Adipocyte (in vitro differentiated cells): ENCODE results near the gene TMEM120B.
A peak's percentile ranks its signal among the peaks of the same experiment; 100 is the strongest.
"Not testable (repeated sequence)": the region's sequence is repeated elsewhere in the genome, so short reads cannot be mapped to it uniquely, and the experiment has no call there.

Source experiments
- DNase-seq: peaks from one replicate; pipeline ENCODE4 v3.0.0-alpha.2; 2015; ENCODE audit warnings: low read depth
- H3K27me3 ChIP-seq: replicated peaks from 2 replicates; pipeline ENCODE4 v1.7.0; 2013; ENCODE audit warnings: mild to moderate bottlenecking, low read length, moderate library complexity; ENCODE audit not compliant: control insufficient read depth, insufficient read depth
- H3K36me3 ChIP-seq: 2 replicates; pipeline ENCODE4 v1.7.0; 2013; ENCODE audit warnings: low read length, mild to moderate bottlenecking, moderate library complexity; ENCODE audit not compliant: control insufficient read depth, insufficient read depth, severe bottlenecking
- H3K4me1 ChIP-seq: 2 replicates; pipeline ENCODE4 v1.7.0; 2013; ENCODE audit warnings: mild to moderate bottlenecking, low read length, moderate library complexity; ENCODE audit not compliant: control insufficient read depth, insufficient read depth
- H3K4me3 ChIP-seq: 2 replicates; pipeline ENCODE4 v1.7.0; 2013; ENCODE audit warnings: mild to moderate bottlenecking, low read length, moderate library complexity
- H3K9ac ChIP-seq: 2 replicates; pipeline ENCODE4 v1.7.0; 2013; ENCODE audit warnings: mild to moderate bottlenecking, low read length, moderate library complexity
- H3K9me3 ChIP-seq: 2 replicates; pipeline ENCODE4 v1.7.0; 2013; ENCODE audit warnings: mild to moderate bottlenecking, low read length, moderate library complexity; ENCODE audit not compliant: control insufficient read depth

TMEM120B gene

DNA sequence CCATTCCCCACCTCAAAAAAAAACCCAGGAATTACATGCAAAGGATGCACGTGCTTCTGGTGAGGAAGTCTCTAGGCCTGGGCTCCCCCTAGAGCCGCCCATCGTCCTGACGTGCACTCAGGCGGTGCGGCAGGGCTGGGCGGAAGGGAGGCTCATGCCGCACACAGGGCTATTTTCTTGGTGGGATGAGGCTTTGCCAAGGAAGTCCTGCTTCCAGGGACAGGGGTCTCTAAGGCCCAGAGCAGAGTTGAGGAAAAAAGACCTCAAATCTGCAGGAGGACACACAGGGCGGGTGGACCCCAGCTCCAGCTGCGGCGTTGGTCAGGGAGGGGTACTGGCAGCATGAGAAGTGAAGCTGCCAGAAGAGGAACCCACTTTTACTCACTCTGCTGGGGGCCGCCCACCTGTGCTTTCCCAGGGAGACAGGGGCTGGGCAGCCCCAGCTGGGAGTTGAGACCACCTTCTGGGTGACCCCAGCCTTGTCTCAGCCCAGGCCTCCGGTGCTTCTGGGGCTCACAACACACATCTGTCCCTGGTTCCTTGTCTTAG is 76.8 kb downstream of the TMEM120B start:
- Histone ChIP-seq H3K27me3 (no peaks in the 10 kb centered on the region), H3K9ac (no peak overlapping the region), H3K4me1 (peaks cover 21% of the 10 kb centered on the region), H3K4me3 (no peak overlapping the region), H3K9me3 (no peaks in the 10 kb centered on the region), H3K36me3 (no peaks in the 10 kb centered on the region)
- DNase-seq, result no peak

DNA sequence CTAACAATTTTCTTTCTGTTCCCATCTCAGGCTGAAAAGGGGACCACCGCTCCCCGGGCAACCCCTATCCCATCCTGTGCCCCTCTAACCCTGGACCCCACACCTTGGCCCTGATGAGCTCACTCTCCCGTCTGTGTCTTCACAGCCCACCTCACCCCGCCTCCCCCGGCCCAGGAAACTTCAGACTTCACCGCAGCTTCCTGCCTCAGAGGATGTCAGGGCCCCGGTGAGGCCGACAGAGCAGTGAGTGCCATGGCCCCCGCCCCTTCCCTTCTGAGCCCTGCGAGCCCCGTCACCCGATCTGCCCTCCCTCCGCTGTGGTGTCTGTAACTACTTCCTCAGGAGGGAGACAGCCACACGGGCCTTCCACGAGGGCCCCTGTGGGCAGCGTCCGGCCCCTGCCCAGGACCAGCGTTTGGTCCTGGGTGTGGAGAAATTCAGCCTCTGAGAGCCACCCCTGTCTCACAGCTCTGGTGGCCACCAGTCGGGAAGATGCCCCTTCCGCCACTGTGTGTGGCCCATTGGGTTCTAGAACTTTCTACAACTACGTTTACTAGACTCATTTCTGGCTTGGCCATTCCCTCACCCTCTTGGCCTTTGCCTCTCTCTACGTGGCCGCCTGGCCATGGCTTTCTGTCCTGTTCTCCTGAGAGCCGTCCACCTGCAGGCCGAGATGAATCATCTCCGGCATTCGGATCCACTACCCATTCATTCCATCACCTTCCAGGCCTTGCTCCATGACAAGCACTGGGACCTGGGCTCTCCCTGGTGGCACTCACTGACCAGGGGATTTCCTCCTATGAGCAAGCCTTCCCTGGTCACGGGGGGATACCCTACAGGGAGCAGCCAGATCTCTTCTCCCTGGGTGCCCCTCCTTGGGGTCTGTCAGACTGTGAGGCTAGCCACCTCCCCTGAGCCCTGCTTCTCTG is 77.5 kb downstream of the TMEM120B start:
- no peaks in the 10 kb centered on the region for H3K36me3 ChIP-seq
- no peak overlapping the region for H3K4me3 ChIP-seq
- peaks cover 21% of the 10 kb centered on the region for H3K4me1 ChIP-seq
- no peaks in the 10 kb centered on the region for H3K27me3 ChIP-seq
- DNase-seq, result no peak
- no peak overlapping the region for H3K9ac ChIP-seq
- no peaks in the 10 kb centered on the region for H3K9me3 ChIP-seq

DNA sequence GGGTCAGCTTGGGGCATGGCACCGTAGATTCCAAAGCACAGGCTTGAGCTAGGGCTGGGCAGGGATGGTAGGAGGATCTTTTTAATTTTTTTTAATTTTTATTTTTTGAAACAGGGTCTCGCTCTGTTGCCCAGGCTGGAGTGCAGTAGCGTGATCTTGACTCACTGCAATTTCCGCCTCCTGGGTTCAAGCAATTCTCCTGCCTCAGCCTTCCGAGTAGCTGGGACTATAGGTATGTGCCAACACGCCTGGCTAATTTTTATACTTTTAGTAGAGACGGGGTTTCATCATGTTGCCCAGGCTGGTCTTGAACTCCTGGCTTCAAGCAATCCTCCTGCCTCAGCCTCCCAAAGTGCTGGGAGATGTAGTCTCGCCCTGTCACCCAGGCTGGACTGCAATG is 78.2 kb downstream of the TMEM120B start:
- DNase-seq, H3K4me3 ChIP-seq, H3K36me3 ChIP-seq, H3K9ac ChIP-seq, H3K27me3 ChIP-seq, H3K9me3 ChIP-seq: not testable (repeated sequence)
- H3K4me1 ChIP-seq, result peaks cover 27% of the 10 kb centered on the region

DNA sequence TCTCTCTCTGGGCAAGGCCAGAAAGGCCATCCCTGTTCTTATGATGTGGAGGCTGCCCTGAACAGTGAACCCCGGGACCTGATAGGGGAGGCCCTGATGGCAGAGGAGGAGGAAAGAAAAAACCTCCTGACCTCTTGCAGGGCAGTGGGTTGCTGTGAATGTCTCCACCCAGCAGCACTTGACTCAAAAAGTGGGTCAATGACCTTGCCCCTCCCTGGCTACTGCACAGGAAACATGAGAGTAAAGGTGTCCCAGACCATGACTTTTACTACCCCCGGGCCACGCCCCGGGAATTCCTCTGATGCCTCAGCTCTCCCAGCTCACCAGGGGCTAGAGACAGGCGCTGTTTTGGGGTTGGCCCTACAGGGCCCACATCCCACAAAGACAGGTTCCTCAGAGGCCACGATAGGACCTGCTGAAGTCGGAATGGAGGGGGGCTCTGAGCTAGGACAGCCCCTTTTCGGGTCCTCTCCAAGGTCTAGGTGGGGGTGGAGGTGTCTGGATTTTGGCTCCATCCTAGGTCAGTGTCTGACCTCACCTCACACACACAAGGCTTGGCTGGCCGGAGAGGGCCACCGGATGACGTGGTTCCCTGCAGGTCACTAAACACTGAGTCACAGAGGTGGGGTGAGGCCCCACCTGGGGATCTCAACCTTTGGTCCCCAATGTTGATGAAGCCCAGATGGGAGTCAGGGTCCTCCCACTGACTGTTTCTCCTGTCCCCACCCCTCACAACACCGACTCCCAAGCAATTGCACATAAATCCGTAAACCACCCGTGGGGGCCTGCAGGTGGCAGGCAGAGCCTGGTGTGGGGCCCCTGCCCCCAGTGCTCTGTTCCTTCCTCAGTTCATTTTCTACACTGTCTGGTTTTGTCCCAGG is 79.4 kb downstream of the TMEM120B start:
- Histone ChIP-seq H3K9me3 (no peaks in the 10 kb centered on the region), H3K4me3 (no peak overlapping the region), H3K27me3 (no peaks in the 10 kb centered on the region), H3K4me1 (peaks cover 31% of the 10 kb centered on the region), H3K36me3 (peaks cover 4% of the 10 kb centered on the region), H3K9ac (no peak overlapping the region)
- DNase-seq, result no peak

DNA sequence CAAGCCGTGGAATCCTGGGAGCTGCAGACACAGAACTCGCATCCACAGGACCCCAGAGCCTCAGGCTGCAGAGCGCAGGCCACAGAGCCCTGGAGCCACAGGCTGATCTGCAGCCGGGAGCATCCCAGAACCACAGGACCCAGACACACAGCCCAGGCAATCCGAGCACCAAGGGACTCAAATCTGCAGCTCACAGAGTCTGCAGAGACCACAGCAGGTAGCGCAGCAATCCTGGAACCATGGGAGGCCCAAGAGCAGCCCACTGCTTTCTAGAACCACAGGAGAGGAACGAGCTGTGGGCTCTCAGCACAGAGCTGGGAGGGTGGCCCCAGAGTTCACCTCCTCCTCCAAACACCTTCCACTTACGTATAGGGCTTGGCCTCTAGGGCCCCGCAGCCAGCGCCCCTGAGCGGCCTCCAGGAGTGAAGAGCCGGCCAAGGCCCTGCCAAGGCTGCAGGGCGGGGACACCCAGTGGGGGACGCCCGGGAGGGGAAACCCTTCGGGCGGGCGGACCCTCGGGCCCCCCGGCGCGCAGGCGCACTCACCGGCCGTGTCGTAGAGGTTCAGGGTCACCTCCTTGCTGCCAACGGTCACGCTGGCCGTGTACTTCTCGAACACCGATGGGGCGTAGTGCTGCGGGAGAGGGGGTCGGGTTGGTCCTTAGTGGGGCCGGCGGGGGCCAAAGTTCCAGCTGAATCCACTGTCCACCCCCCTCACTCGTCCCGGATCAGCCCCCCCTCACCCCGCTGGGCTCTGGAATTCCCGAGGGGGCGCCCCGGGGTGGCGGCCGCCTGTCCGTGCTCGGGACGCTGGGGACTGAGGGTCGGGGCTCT is 80.3 kb downstream of the TMEM120B start:
- H3K9me3 ChIP-seq, result no peaks in the 10 kb centered on the region
- H3K4me3 ChIP-seq, result peak overlapping the region; percentile 77
- no peak overlapping the region for H3K9ac ChIP-seq
- no peaks in the 10 kb centered on the region for H3K27me3 ChIP-seq
- H3K36me3 ChIP-seq, result peaks cover 4% of the 10 kb centered on the region
- DNase-seq, result no peak
- peaks cover 39% of the 10 kb centered on the region for H3K4me1 ChIP-seq

GRCh38 chr12:121793440-121793837 is 80.9 kb downstream of the TMEM120B start, which contains the start of gene RHOF:
TSS of gene RHOF (minus strand) at chr12:121793688. CDS start at chr12:121793633, 55 bp downstream.
- no peaks in the 10 kb centered on the region for H3K27me3 ChIP-seq

DNA sequence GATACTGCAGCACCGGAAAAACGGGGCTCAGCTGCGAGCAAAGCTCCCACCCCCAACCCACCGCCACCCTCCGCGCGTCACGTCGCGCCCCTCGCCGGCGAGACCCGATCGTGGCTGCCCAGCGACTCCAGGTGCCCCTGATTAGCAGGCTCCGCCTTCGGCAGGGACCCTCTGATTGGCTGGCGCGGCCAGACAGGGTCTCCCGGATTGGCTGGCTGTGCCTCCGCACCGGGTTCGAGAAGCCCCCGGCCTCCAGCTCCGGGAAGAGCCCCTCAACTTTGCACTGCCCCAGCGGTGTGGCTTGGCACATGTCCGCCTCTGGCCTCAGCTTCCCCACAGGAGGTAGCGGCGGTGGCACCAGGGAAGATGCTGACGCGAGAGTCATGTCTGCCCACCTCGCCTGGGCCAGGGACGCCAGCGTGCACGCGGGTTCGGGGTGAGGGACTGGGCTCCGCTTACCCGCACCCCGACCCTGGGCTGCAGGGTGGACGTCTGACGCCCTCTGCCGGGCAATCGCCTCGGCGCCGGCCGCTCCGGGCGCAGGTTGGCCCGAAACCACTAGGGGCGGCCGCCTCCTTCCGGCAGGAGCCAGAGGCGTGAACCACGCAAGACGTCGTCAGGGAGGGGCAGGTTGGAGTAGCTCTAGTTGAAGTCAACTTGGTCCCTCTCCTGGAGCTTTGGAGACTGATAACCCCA is 81.4 kb downstream of the TMEM120B start:
- H3K4me1 ChIP-seq, result peaks cover 51% of the 10 kb centered on the region
- peaks cover 11% of the 10 kb centered on the region for H3K36me3 ChIP-seq
- DNase-seq, result peak; percentile 97
- H3K9ac ChIP-seq, result peak overlapping the region; percentile 79
- no peaks in the 10 kb centered on the region for H3K9me3 ChIP-seq
- H3K4me3 ChIP-seq, result peak overlapping the region; percentile 77
- H3K27me3 ChIP-seq, result no peaks in the 10 kb centered on the region

More at GRCh38 chr12:121793440-121793837, 80.9 kb downstream of the TMEM120B start, which contains the start of gene RHOF:
- H3K36me3 ChIP-seq, result peaks cover 7% of the 10 kb centered on the region
- H3K4me1 ChIP-seq, result peaks cover 45% of the 10 kb centered on the region
- peak; percentile 72 for DNase-seq
- peak within 1 kb of the TSS; percentile 79 for H3K9ac ChIP-seq
- H3K4me3 ChIP-seq, result peak within 1 kb of the TSS; percentile 77
- no peaks in the 10 kb centered on the region for H3K9me3 ChIP-seq

GRCh38 chr12:121794534-121795033 is 82.0 kb downstream of the TMEM120B start:
- Histone ChIP-seq H3K9me3 (no peaks in the 10 kb centered on the region), H3K9ac (peak overlapping the region; percentile 79), H3K27me3 (no peaks in the 10 kb centered on the region), H3K36me3 (peaks cover 11% of the 10 kb centered on the region), H3K4me1 (peaks cover 54% of the 10 kb centered on the region), H3K4me3 (peak overlapping the region; percentile 77)
- no peak for DNase-seq

DNA sequence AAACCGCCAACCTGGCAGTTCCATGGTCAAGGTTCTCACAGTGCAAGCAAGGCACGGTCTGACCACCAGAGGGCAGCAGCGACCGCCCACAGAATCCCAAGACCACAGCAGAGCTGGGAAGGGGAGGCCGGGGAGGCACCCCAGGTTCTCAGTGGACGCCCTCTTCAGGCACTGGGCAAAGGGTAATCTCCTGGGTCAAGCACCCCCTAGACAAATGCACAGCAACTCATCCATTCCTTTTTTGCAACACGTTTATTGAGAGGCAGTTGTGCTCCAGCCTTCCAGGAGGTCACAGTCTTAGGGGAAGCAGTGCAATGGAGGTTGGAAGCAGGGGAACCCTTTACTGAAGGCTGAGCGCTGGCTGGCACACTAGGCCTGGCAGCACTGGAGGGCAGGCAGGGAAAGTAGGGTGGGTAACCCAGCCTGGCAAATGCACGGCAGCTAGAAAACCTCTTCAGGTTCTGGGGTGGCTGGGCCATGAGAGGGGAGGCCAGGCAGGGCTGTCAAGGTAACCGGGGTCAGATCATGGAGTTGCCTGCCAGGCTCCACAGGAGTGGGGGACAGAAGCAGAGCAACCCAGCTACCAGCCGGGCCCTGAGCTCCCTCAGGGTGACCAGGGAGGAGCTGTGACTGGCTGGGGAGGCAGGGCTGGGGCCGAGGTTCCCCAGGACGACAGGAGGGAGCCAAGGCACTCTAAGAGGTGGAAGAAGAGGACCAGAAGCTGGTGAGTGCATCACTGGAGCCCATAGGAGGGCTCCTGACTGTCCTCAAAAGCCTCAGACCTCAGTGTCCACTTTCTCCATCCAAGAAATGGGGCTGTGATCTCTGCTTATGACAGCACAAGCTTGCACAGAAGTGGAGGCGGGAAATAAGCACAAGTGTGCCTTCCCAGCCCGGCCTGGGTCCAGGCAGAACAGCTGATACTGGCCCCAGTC is 82.7 kb downstream of the TMEM120B start:
- peaks cover 54% of the 10 kb centered on the region for H3K4me1 ChIP-seq
- H3K9ac ChIP-seq, result peak overlapping the region; percentile 79
- peak; percentile 89 for DNase-seq
- peak overlapping the region; percentile 77 for H3K4me3 ChIP-seq
- peaks cover 11% of the 10 kb centered on the region for H3K36me3 ChIP-seq
- no peaks in the 10 kb centered on the region for H3K9me3 ChIP-seq
- no peaks in the 10 kb centered on the region for H3K27me3 ChIP-seq
